ENCODE data around the gene JAK3. TPM values are rescaled to one million over a fixed set of nuclear protein-coding genes. Genes with fewer than 3 reads are reported as not detected.

Gene JAK3
- total RNA-seq, 1 donor from 2014 or later, result 15.9 TPM

- intact Hi-C loops (cut with DNase I), result no loop called here
- no peak overlapping the region for H3K4me3 ChIP-seq
- H3K4me1 ChIP-seq, result no peaks in the 10 kb centered on the region
- no peak overlapping the region for H3K27ac ChIP-seq
- no peaks in the 10 kb centered on the region for H3K36me3 ChIP-seq
- DNase-seq (no peak), ATAC-seq (no peak)
- no peak for TF ChIP-seq CTCF (IDR thresholded peaks at IDR 0.05)
- H3K27me3 ChIP-seq (ENCODE audit: low read depth), result peaks cover 4% of the 10 kb centered on the region
- H3K9me3 ChIP-seq, result no peaks in the 10 kb centered on the region
These were observed 36.0 kb upstream of the JAK3 start for GRCh38 chr19:17883627-17884410.

GRCh38 chr19:17881701-17882100 is 33.9 kb upstream of the JAK3 start:
- Histone ChIP-seq H3K27ac (no peak overlapping the region), H3K9me3 (no peaks in the 10 kb centered on the region), H3K36me3 (no peaks in the 10 kb centered on the region), H3K27me3 (ENCODE audit: low read depth) (no peaks in the 10 kb centered on the region), H3K4me1 (no peaks in the 10 kb centered on the region), H3K4me3 (no peak overlapping the region)
- DNase-seq (no peak), ATAC-seq (no peak)
- TF ChIP-seq CTCF (IDR thresholded peaks at IDR 0.05), result no peak
- intact Hi-C loops (cut with DNase I), result no loop called here

- no peaks in the 10 kb centered on the region for H3K9me3 ChIP-seq
- intact Hi-C loops (cut with DNase I), result no loop called here
- no peaks in the 10 kb centered on the region for H3K36me3 ChIP-seq
- no peak for DNase-seq
- no peak overlapping the region for H3K4me3 ChIP-seq
- no peak for ATAC-seq
- peaks cover 3% of the 10 kb centered on the region for H3K27me3 ChIP-seq (ENCODE audit: low read depth)
- TF ChIP-seq CTCF (IDR thresholded peaks at IDR 0.05), result no peak
- no peaks in the 10 kb centered on the region for H3K4me1 ChIP-seq
- no peak overlapping the region for H3K27ac ChIP-seq
These were observed 31.7 kb upstream of the JAK3 start for GRCh38 chr19:17879466-17879865.

GRCh38 chr19:17877696-17878095 is 29.9 kb upstream of the JAK3 start:
- TF ChIP-seq CTCF (IDR thresholded peaks at IDR 0.05), result no peak
- H3K36me3 ChIP-seq, result no peaks in the 10 kb centered on the region
- peaks cover 20% of the 10 kb centered on the region for H3K27me3 ChIP-seq (ENCODE audit: low read depth)
- no peak overlapping the region for H3K27ac ChIP-seq
- no peak for DNase-seq
- intact Hi-C loops (cut with DNase I), result no loop called here
- peaks cover 14% of the 10 kb centered on the region for H3K4me1 ChIP-seq
- ATAC-seq, result no peak
- H3K9me3 ChIP-seq, result no peaks in the 10 kb centered on the region
- no peak overlapping the region for H3K4me3 ChIP-seq

GRCh38 chr19:17874758-17875135 is 27.0 kb upstream of the JAK3 start:
- no peak for TF ChIP-seq CTCF (IDR thresholded peaks at IDR 0.05)
- Histone ChIP-seq H3K4me1 (peaks cover 26% of the 10 kb centered on the region), H3K9me3 (no peaks in the 10 kb centered on the region), H3K36me3 (no peaks in the 10 kb centered on the region), H3K27me3 (ENCODE audit: low read depth) (peaks cover 50% of the 10 kb centered on the region), H3K27ac (no peak overlapping the region), H3K4me3 (no peak overlapping the region)
- ATAC-seq (no peak), DNase-seq (no peak)
- intact Hi-C loops (cut with DNase I), result no loop called here
